Neural progenitor cell (in vitro differentiated cells): ENCODE results near the gene BTBD9.

Source experiments
- CTCF ChIP-seq: fragments of 200-600 bp; sonication (generic); IDR thresholded peaks from 2 replicates; pipeline ENCODE4 v1.5.1; 2017; ENCODE audit warnings: antibody characterized with exemption, mild to moderate bottlenecking
- EZH2phosphoT487 ChIP-seq: fragments of 200-600 bp; sonication (generic); IDR thresholded peaks from 2 replicates; pipeline ENCODE4 v1.6.1; 2017; ENCODE audit warnings: antibody characterized with exemption

GRCh38 chr6:38262026-38262425 lies 377.7 kb downstream of the BTBD9 start:
- no peak for TF ChIP-seq EZH2phosphoT487
- TF ChIP-seq CTCF: no peak
